Pancreas (tissue), 10 donors: ENCODE measurements around the gene MAP1B. TPM values are rescaled to one million over a fixed set of nuclear protein-coding genes. Genes with fewer than 3 reads are reported as not detected.

ENCODE experiments used
- ATAC-seq, 4 donors: fragments of 200-7000 bp; cut with Tn5 transposase; one replicate each; pipeline versions ENCODE4 v1.8.0 to v1.9.1; 2020; ENCODE audit warnings: mild to moderate bottlenecking in 4 of 4, moderate library complexity in 4 of 4
- DNase-seq, 6 donors: peaks; one replicate each; pipeline ENCODE4 v3.0.0-alpha.2; 2020
- FAIRE-seq: peaks from 2 replicates; lab custom pipeline; 2012; peaks lifted over from hg19 to GRCh38; lab: Jason Lieb, UNC
- H3K27ac ChIP-seq, 4 donors: fragments of 200-600 bp; sonication (generic); 1 replicate in 3 of 4; 2 replicates in 1 of 4; pipeline versions ENCODE4 v1.5.0 to v1.8.0; 2020
- H3K27me3 ChIP-seq, 4 donors: fragments of 200-600 bp; one replicate each; pipeline ENCODE4 v1.8.0; 2021
- H3K36me3 ChIP-seq, 3 donors: fragments of 200-600 bp; sonication (generic) in 1 of 3; one replicate each; pipeline versions ENCODE4 v1.5.0 to v1.8.0; 2020 to 2021
- H3K4me1 ChIP-seq, 3 donors: fragments of 200-600 bp; one replicate each; pipeline ENCODE4 v1.8.0; 2021
- H3K4me3 ChIP-seq, 4 donors: fragments of 200-600 bp; sonication (generic) in 2 of 4; one replicate each; pipeline versions ENCODE4 v1.5.0 to v1.8.0; 2020 to 2021
- H3K9me3 ChIP-seq, 4 donors: fragments of 200-600 bp; one replicate each; pipeline ENCODE4 v1.8.0; 2021
- WGBS, 2 donors: extraction: QIAGEN DNeasy Blood & Tissue Kit; methylation state at CpG; one replicate each; pipeline ENCODE4 v1.1.7; 2013; 5-methylcytosine and 5-hydroxymethylcytosine counted together
- intact Hi-C, 3 donors: fragments of 100-400 bp; cut with DNase I; formaldehyde crosslinking; loops; one replicate each; pipeline versions ENCODE4 v1.11.1 to v1.14.2; 2022
- polyA plus RNA-seq, 2 donors: library from polyadenylated mRNA; stranded (reverse); fragments of 200-250 nt; gene quantifications; one replicate each; pipeline ENCODE4 v1.2.3, GENCODE V29; 2013
- total RNA-seq, 6 donors: library from RNA; stranded (reverse); fragmentation: NEBNext Ultra II Directional in 4 of 6; extraction: Animal tissue kit (Norgen Biotek cat#: 25700) in 4 of 6; gene quantifications; one replicate each; pipeline versions ENCODE4 v1.2.1 to v1.2.4, GENCODE V29; 2021 to 2023
- TF ChIP-seq, protein P1 (sequence below), 4 donors: fragments of 200-600 bp; sonication (generic) in 3 of 4; IDR thresholded peaks; one replicate each; pipeline versions ENCODE4 v1.5.0 to v1.8.0; 2021; ENCODE audit warnings: antibody characterized with exemption in 4 of 4
- donor health status: healthy with polysubstance abuse.
- donor health status: DM: no; HTN: no; CAD: no; lungs with moderate emphysema.
- donor health status: DM: no; HTN: no; CAD: no.
- donor health status: control.
- donor health status: control.
- donor health status: Bipolar disorder and iron deficiency.
- donor health status: DM: yes; HTN: yes; CAD: no.
- donor health status: DM: no; HTN: no; CAD: no.
- donor health status: DM: no; HTN: no; CAD: no.
- donor health status: DM: yes; HTN: yes; CAD: no.

Gene MAP1B
- total and polyA plus RNA-seq, 8 donors = 2.4 to 16.8 (median 5.4) TPM

DNA sequence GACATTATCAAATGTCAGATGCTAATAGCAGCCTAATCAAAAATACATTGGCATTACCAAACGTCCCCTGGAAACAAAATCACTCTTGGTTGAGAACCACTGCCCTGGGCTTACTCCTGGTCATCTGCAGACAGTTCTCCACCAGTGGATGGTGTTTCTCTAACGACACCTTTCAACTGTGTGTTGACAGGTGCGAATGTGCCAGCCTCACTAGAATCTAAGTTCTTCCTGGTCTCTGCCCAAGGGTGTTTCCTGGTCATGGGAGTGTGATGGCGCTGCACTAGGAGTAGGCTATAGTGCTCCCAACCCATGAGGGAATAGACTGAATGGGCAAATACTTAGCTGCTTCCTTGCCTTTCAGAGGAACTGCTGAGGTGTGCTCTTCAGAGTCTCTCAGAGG lies 106.9 kb downstream of the MAP1B start:
- H3K27ac ChIP-seq = no peak overlapping the region
- DNase-seq (no peak), FAIRE-seq (no peak), ATAC-seq (no peak)
- H3K4me1 ChIP-seq = peaks cover 0 to 12% (median 7%) of the 10 kb centered on the region in 3 donors
- intact Hi-C loops = no loop called here
- H3K36me3 ChIP-seq = peaks cover 0 to 9% (median 7%) of the 10 kb centered on the region in 3 donors
- TF ChIP-seq, protein P1, sequence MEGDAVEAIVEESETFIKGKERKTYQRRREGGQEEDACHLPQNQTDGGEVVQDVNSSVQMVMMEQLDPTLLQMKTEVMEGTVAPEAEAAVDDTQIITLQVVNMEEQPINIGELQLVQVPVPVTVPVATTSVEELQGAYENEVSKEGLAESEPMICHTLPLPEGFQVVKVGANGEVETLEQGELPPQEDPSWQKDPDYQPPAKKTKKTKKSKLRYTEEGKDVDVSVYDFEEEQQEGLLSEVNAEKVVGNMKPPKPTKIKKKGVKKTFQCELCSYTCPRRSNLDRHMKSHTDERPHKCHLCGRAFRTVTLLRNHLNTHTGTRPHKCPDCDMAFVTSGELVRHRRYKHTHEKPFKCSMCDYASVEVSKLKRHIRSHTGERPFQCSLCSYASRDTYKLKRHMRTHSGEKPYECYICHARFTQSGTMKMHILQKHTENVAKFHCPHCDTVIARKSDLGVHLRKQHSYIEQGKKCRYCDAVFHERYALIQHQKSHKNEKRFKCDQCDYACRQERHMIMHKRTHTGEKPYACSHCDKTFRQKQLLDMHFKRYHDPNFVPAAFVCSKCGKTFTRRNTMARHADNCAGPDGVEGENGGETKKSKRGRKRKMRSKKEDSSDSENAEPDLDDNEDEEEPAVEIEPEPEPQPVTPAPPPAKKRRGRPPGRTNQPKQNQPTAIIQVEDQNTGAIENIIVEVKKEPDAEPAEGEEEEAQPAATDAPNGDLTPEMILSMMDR (IDR thresholded peaks at IDR 0.05) = no peak
- no peaks in the 10 kb centered on the region for H3K27me3 ChIP-seq
- WGBS, 2 donors = 82 to 83% methylated on average over 4 of the region's 4 CpGs
- H3K4me3 ChIP-seq = no peak overlapping the region
- no peaks in the 10 kb centered on the region for H3K9me3 ChIP-seq

DNA sequence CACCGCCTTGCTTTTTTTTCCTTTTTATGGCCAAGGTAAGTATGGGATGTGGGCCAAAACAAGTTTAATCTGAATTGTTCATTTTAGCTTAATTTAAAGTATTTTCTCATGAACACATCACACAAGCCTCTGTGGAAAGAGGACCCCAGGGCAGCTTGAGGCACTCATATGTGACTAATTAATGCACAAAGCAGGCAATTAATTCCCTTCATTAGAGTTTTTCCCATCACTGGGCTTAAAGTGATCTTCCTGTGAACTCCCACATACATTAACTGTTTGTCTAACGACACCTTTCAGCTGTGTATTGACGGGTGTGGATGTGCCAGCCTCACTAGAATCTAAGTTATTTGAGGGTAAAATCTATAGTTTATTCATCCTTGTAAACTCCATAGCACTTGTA lies 109.5 kb downstream of the MAP1B start:
- ATAC-seq = no peak
- no peak for DNase-seq
- 91 to 94% methylated on average over 3 of the region's 3 CpGs for WGBS, 2 donors
- no peak for FAIRE-seq
- peaks cover 0 to 25% (median 7%) of the 10 kb centered on the region in 3 donors for H3K36me3 ChIP-seq
- TF ChIP-seq, protein P1 (IDR thresholded peaks at IDR 0.05) = no peak
- intact Hi-C loops = no loop called here
- no peaks in the 10 kb centered on the region for H3K4me1 ChIP-seq
- no peaks in the 10 kb centered on the region for H3K27me3 ChIP-seq
- no peaks in the 10 kb centered on the region for H3K9me3 ChIP-seq
- H3K27ac ChIP-seq = no peak overlapping the region
- H3K4me3 ChIP-seq = no peak overlapping the region

DNA sequence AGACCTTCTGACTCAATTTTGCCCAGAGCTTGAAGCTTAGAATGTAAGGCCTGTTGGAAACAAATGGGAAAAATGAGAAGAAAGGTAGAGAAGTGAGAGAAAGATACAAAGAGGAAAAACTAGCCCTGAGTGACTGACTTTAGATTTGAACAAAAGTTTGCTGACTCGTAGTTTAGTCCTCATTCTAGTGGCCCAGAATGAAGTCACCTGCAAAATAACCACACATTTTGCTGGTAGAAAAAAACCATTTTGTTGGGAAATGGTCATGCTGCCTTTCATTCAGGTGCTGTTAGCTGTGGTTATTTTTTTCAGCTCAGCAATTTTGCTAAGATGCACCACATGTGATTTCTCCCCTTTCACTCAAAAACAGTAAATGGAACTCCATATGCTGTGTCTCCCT lies 113.8 kb downstream of the MAP1B start:
- TF ChIP-seq, protein P1 (IDR thresholded peaks at IDR 0.05) = no peak
- no peak for FAIRE-seq
- H3K27ac ChIP-seq = no peak overlapping the region
- no peak overlapping the region for H3K4me3 ChIP-seq
- H3K36me3 ChIP-seq = peaks cover 0 to 45% (median 12%) of the 10 kb centered on the region in 3 donors
- no peaks in the 10 kb centered on the region for H3K9me3 ChIP-seq
- ATAC-seq = no peak
- H3K27me3 ChIP-seq = no peaks in the 10 kb centered on the region
- no peak for DNase-seq
- intact Hi-C loops = no loop called here
- WGBS, 2 donors = 94 to 100% methylated on average over 1 of the region's 1 CpG
- no peaks in the 10 kb centered on the region for H3K4me1 ChIP-seq

DNA sequence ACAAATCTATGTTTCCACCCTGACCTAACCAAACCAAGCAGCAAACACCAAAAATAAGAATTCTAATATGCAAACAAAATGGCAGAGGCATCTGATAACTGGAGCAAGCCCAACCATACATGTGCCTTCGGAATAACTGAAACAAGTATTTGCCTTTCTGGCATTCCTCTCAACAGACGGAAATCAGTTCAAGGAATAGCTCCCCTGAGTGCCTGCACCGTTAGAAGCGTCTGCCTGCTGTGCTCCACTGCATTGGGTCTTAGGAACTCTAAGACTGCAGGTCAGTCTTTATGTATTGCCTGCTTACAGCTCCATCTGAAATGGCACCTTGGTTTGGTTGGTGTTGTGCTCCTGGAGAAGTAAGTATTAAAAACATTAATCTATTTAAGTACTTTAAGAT lies 114.3 kb downstream of the MAP1B start:
- intact Hi-C loops = no loop called here
- Histone ChIP-seq H3K4me1 (no peaks in the 10 kb centered on the region), H3K4me3 (no peak overlapping the region), H3K9me3 (no peaks in the 10 kb centered on the region), H3K27me3 (no peaks in the 10 kb centered on the region), H3K36me3 (peaks cover 0 to 49% (median 12%) of the 10 kb centered on the region in 3 donors), H3K27ac (no peak overlapping the region)
- 83 to 89% methylated on average over 4 of the region's 4 CpGs for WGBS, 2 donors
- TF ChIP-seq, protein P1 (IDR thresholded peaks at IDR 0.05) = no peak
- ATAC-seq (no peak), FAIRE-seq (no peak), DNase-seq (no peak)

DNA sequence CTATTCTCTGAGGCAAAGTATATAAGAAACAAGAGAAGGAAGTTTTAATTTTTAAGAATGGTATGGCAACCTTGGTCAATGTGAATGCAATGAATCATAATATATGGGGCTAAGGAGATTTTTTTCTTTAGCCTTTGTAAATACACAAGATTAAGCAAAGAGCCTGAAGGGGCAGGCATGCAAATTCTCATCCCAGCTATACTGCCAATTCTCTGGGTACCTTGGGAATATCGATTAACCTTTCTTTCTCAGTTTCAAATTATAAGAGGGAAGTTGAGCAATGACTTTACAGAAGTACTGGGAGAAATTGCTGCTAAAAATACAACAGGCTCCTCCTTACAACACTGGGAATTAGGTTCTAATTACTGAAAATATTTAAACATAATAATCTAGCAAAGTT lies 115.2 kb downstream of the MAP1B start:
- intact Hi-C loops = no loop called here
- Histone ChIP-seq H3K4me3 (no peak overlapping the region), H3K4me1 (no peaks in the 10 kb centered on the region), H3K27ac (no peak overlapping the region), H3K27me3 (no peaks in the 10 kb centered on the region), H3K36me3 (peaks cover 0 to 52% (median 12%) of the 10 kb centered on the region in 3 donors), H3K9me3 (no peaks in the 10 kb centered on the region)
- FAIRE-seq (no peak), ATAC-seq (no peak), DNase-seq (no peak)
- TF ChIP-seq, protein P1 (IDR thresholded peaks at IDR 0.05) = no peak
- WGBS, 2 donors = 94% methylated on average over 1 of the region's 1 CpG
